ENCODE measurements around the gene SHCBP1. TPM values are rescaled to one million over a fixed set of nuclear protein-coding genes. Genes with fewer than 3 reads are reported as not detected.

Gene SHCBP1
- total and polyA plus RNA-seq, 2 of the 4 experiments (the other 2 are of a cell fraction): 18.3 to 18.6 TPM

DNA sequence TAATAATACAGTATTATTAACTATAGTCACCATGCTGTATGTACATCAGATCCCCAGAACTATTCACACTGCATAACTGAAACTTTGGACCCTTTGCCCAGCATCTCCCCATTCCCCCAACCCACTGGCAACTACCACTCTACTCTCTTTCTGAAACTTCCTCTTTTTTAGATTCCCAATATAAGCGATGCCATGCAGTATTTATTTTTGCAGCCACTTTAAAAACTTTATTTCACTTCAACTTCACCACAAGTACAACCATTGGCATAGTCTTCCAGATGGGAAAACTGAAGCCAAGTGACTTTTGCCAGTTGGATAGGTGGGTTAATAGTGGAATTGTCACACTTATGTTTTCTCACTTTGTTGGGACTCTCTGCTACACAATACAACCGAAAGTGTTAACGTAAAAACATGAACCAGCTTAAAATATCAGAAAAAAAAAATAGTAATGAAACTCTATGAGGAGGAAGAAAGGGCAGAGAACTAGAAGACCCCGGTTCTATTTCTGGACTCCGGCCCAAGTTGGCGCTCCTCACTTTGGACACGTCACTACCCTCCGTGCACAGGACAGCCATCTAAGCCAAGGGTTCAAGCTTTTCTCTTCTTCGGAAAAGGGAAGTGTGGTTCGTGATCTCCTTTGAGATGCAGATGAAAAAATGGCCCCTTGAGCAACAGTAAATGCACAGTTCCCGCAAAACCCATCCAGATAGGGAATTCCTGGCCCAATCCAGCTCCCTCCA is 743 bp downstream of the SHCBP1 start:
- BruUV-seq (replicated peaks): no TSS peak
- TF ChIP-seq RAD21 (IDR thresholded peaks at IDR 0.05; ENCODE audit: low read length): no peak
- TF ChIP-seq SMC3 (IDR thresholded peaks at IDR 0.05; ENCODE audit: low read depth, low read length): no peak
- TF ChIP-seq, protein P1, sequence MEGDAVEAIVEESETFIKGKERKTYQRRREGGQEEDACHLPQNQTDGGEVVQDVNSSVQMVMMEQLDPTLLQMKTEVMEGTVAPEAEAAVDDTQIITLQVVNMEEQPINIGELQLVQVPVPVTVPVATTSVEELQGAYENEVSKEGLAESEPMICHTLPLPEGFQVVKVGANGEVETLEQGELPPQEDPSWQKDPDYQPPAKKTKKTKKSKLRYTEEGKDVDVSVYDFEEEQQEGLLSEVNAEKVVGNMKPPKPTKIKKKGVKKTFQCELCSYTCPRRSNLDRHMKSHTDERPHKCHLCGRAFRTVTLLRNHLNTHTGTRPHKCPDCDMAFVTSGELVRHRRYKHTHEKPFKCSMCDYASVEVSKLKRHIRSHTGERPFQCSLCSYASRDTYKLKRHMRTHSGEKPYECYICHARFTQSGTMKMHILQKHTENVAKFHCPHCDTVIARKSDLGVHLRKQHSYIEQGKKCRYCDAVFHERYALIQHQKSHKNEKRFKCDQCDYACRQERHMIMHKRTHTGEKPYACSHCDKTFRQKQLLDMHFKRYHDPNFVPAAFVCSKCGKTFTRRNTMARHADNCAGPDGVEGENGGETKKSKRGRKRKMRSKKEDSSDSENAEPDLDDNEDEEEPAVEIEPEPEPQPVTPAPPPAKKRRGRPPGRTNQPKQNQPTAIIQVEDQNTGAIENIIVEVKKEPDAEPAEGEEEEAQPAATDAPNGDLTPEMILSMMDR (conservative IDR thresholded peaks at IDR 0.05; ENCODE audit: low read depth, low read length): no peak
- TF ChIP-seq, protein P2, sequence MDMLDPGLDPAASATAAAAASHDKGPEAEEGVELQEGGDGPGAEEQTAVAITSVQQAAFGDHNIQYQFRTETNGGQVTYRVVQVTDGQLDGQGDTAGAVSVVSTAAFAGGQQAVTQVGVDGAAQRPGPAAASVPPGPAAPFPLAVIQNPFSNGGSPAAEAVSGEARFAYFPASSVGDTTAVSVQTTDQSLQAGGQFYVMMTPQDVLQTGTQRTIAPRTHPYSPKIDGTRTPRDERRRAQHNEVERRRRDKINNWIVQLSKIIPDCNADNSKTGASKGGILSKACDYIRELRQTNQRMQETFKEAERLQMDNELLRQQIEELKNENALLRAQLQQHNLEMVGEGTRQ (IDR thresholded peaks at IDR 0.05; ENCODE audit: low read depth, low read length): no peak
- TF ChIP-seq FOS (IDR thresholded peaks at IDR 0.05; ENCODE audit: low read depth, low read length): no peak
- TF ChIP-seq BHLHE40 (IDR thresholded peaks at IDR 0.05; ENCODE audit: low read depth, low read length): no peak
- no peak for TF ChIP-seq RFX5 (IDR thresholded peaks at IDR 0.05; ENCODE audit: low read depth, low read length)
- no peak for TF ChIP-seq MXI1 (IDR thresholded peaks at IDR 0.05; ENCODE audit: borderline replicate concordance, low read depth, low read length)
- no peak for TF ChIP-seq CEBPB (IDR thresholded peaks at IDR 0.05; ENCODE audit: low read depth, low read length)
- no peak for TF ChIP-seq NFE2L2 (IDR thresholded peaks at IDR 0.05; ENCODE audit: low read depth, low read length)
- TF ChIP-seq, protein P3, sequence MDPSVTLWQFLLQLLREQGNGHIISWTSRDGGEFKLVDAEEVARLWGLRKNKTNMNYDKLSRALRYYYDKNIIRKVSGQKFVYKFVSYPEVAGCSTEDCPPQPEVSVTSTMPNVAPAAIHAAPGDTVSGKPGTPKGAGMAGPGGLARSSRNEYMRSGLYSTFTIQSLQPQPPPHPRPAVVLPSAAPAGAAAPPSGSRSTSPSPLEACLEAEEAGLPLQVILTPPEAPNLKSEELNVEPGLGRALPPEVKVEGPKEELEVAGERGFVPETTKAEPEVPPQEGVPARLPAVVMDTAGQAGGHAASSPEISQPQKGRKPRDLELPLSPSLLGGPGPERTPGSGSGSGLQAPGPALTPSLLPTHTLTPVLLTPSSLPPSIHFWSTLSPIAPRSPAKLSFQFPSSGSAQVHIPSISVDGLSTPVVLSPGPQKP (IDR thresholded peaks at IDR 0.05; ENCODE audit: borderline replicate concordance, low read depth, low read length): no peak
- dilution Hi-C loops (cut with HindIII; ENCODE audit: low sequenced_read_pairs, unreplicated experiment): no loop called here

More for the DNA sequence above, 743 bp downstream of the SHCBP1 start:
- no peak overlapping the region for H4K5ac ChIP-seq (ENCODE audit: low read depth, low read length)
- no peak overlapping the region for H2BK20ac ChIP-seq (ENCODE audit: low read depth, low read length)
- H3K27ac ChIP-seq (ENCODE audit: insufficient read depth, low read length): peak overlapping the region; percentile 11; the same call in 1 of the 2 replicates
- peak overlapping the region; percentile 78 for H3K23ac ChIP-seq (ENCODE audit: low read depth, low read length)
- peak overlapping the region; percentile 60 for H3K4me3 ChIP-seq (ENCODE audit: insufficient read depth, low read depth, low read length)
- H3K79me1 ChIP-seq (ENCODE audit: low read depth in 1 of 2, low read length in 2 of 2): peaks cover 13 to 24% of the 10 kb centered on the region in 2 experiments; a peak in 2 of 4 replicates
- no peaks in the 10 kb centered on the region for H3K9me3 ChIP-seq (ENCODE audit: control insufficient read depth, insufficient read depth, low read length)
- no peak overlapping the region for H2BK5ac ChIP-seq (ENCODE audit: low read depth, low read length, poor library complexity, severe bottlenecking)
- intact Hi-C loops (cut with micrococcal nuclease): no loop called here
- H3K9me1 ChIP-seq (ENCODE audit: insufficient read depth, low read length): peaks cover 3% of the 10 kb centered on the region; the same call in 1 of the 2 replicates
- peaks cover 2% of the 10 kb centered on the region; the same call in 1 of the 2 replicates for H3K4me1 ChIP-seq (ENCODE audit: control insufficient read depth, insufficient read depth, low read length)
- in situ Hi-C loops (cut with MboI; ENCODE audit: low sequenced_read_pairs): no loop called here
- no peaks in the 10 kb centered on the region for H3K36me3 ChIP-seq (ENCODE audit: control insufficient read depth, insufficient read depth, low read length)
- no peak overlapping the region for H3K4ac ChIP-seq (ENCODE audit: low read depth, low read length)
- ATAC-seq (ENCODE audit: low read depth) (peak; percentile 5), DNase-seq (no peak)
- no peak overlapping the region for H3K56ac ChIP-seq (ENCODE audit: extremely low read depth, insufficient read depth, low read length)
- H2BK15ac ChIP-seq (ENCODE audit: low read depth, low read length): no peak overlapping the region
- no peak overlapping the region; the same call in 1 of the 2 replicates for H4K91ac ChIP-seq (ENCODE audit: insufficient read depth, low read depth, low read length)
- H4K8ac ChIP-seq (ENCODE audit: low read depth in 2 of 2, low read length in 2 of 2): peak overlapping the region; percentile 1 to 18; a peak in 1 of 4 replicates
- CTCF ChIA-PET: no interaction called here
- POLR2A ChIA-PET (ENCODE audit: unreplicated experiment): no interaction called here
- no peak overlapping the region; the same call in 1 of the 2 replicates for H3K14ac ChIP-seq (replicated peaks; ENCODE audit: low read depth, low read length)
- H4K20me1 ChIP-seq (ENCODE audit: insufficient read depth, low read length): no peaks in the 10 kb centered on the region
- no peak overlapping the region for H3K18ac ChIP-seq (ENCODE audit: low read depth, low read length)
- peak overlapping the region; percentile 85 for H2AFZ ChIP-seq (replicated peaks; ENCODE audit: low read length, poor library complexity)
- H2BK120ac ChIP-seq (ENCODE audit: low read depth, low read length): no peak overlapping the region
- no peak overlapping the region for H2AK5ac ChIP-seq (ENCODE audit: low read depth, low read length)
- no peaks in the 10 kb centered on the region for H3K27me3 ChIP-seq (ENCODE audit: control insufficient read depth, insufficient read depth, low read length)
- no CpG with 5 or more reads among the region's 11 CpGs for WGBS, 2 experiments (ENCODE audit: extremely low coverage in 2 of 2, insufficient read length in 1 of 2)
- H2AK9ac ChIP-seq (replicated peaks; ENCODE audit: low read depth, low read length, poor library complexity): peak overlapping the region; percentile 1
- H3K9ac ChIP-seq (ENCODE audit: low read depth, low read length): peak overlapping the region; percentile 44; the same call in 1 of the 2 replicates
- H3K4me2 ChIP-seq (ENCODE audit: low read depth, low read length): peak overlapping the region; percentile 98

Data from IMR-90 (cell line).